ENCODE results near the gene CDC20B. TPM values are rescaled to one million over a fixed set of nuclear protein-coding genes. Genes with fewer than 3 reads are reported as not detected.

The CDC20B gene
- total RNA-seq, 6 donors from 2014 or later: 0.09 to 5.5 (median 1.5) TPM

DNA sequence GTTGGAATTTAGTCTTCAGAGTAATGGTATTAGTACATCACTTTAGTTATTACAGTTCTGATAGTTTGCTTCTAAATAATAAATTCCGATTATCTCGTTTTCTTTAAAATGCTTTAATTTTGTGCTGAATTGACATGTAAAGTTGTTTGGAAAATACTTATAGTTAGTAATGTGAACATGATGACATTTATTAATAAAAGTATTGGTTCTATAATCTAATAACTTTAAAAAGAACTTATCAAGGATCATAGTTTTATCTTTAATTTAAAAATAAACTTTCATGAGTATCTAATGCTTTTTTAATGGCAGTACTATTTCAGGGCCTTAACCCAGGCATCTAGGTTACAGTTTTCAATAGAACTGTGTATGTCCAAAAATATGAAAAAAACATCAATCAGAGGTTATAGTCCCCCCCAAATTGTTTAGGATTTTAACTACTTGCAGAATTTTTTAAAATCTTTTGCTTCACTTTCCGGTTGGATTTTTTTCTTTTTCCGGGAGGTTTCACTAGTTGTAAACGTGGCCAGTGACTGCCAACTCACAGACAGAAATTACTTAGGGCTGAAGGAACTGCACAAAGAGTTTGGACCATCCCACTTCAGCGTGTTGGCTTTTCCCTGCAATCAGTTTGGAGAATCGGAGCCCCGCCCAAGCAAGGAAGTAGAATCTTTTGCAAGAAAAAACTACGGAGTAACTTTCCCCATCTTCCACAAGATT is 12.3 kb downstream of the CDC20B start:
- no peaks in the 10 kb centered on the region for H3K27me3 ChIP-seq
- no peaks in the 10 kb centered on the region for H3K36me3 ChIP-seq
- DNase-seq (peak in 1 of 2 donors; percentile 25), ATAC-seq (ENCODE audit: low FRiP score in 2 of 2) (peak in 1 of 2 donors; percentile 90)
- WGBS, 2 donors: 13 to 14% methylated on average over 9 of the region's 9 CpGs
- H3K9me3 ChIP-seq: no peaks in the 10 kb centered on the region
- H3K27ac ChIP-seq: peak overlapping the region in 2 of 4 donors; percentile 4 to 17
- H3K4me1 ChIP-seq: peaks cover 0 to 10% (median 0%) of the 10 kb centered on the region in 4 donors
- TF ChIP-seq, protein P1, sequence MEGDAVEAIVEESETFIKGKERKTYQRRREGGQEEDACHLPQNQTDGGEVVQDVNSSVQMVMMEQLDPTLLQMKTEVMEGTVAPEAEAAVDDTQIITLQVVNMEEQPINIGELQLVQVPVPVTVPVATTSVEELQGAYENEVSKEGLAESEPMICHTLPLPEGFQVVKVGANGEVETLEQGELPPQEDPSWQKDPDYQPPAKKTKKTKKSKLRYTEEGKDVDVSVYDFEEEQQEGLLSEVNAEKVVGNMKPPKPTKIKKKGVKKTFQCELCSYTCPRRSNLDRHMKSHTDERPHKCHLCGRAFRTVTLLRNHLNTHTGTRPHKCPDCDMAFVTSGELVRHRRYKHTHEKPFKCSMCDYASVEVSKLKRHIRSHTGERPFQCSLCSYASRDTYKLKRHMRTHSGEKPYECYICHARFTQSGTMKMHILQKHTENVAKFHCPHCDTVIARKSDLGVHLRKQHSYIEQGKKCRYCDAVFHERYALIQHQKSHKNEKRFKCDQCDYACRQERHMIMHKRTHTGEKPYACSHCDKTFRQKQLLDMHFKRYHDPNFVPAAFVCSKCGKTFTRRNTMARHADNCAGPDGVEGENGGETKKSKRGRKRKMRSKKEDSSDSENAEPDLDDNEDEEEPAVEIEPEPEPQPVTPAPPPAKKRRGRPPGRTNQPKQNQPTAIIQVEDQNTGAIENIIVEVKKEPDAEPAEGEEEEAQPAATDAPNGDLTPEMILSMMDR (IDR thresholded peaks at IDR 0.05): no peak
- no peak for TF ChIP-seq EP300 (IDR thresholded peaks at IDR 0.05)
- TF ChIP-seq POLR2A (IDR thresholded peaks at IDR 0.05): no peak
- TF ChIP-seq POLR2AphosphoS5 (IDR thresholded peaks at IDR 0.05): no peak
- peak overlapping the region in 3 of 4 donors; percentile 19 to 48 (median 43) for H3K4me3 ChIP-seq

DNA sequence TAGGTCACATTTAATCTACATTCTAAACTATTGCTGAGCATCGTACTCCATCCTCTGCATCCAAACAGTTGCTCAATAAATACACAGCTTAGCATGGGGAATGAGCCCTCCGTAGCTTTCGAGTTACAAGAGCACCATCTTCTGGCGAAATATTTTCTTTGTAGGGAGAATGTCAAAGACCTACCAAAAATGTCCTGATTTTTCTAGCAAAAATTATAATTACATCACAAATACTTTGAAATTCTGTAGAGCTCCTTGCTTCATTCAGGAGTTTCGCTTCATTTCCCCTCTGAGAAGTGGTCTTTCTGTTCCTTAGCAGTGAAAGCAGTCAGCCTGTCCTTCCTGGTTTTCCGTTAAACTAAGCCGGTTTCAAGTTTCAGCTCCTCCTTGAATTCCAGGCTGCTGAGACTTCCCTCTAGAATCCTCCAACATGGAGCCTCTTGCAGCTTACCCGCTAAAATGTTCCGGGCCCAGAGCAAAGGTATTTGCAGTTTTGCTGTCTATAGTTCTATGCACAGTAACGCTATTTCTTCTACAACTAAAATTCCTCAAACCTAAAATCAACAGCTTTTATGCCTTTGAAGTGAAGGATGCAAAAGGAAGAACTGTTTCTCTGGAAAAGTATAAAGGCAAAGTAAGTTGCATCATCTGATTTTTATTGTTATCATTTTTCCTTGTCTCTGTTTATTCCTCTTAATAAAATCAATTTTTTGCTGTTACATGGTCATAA is 13.0 kb downstream of the CDC20B start, which contains the start of gene GPX8:
TSS of gene GPX8 (plus strand) at position 409 of the 730 bp plus-strand sequence. CDS start at position 431, 22 bp downstream.
- H3K36me3 ChIP-seq: no peaks in the 10 kb centered on the region
- H3K4me3 ChIP-seq: peak within 1 kb of the TSS in 3 of 4 donors; percentile 19 to 48 (median 43)
- no peaks in the 10 kb centered on the region for H3K9me3 ChIP-seq
- TF ChIP-seq, protein P1 (IDR thresholded peaks at IDR 0.05): peak in 4 of 6 experiments; percentile 32 to 47 (median 41)
- TF ChIP-seq POLR2AphosphoS5 (IDR thresholded peaks at IDR 0.05) (no peak), EP300 (IDR thresholded peaks at IDR 0.05) (no peak), POLR2A (IDR thresholded peaks at IDR 0.05) (no peak)
- peak within 1 kb of the TSS in 3 of 4 donors; percentile 4 to 52 (median 36) for H3K27ac ChIP-seq
- DNase-seq: no peak
- peak; percentile 62 to 91 for ATAC-seq (ENCODE audit: low FRiP score in 2 of 2)
- H3K4me1 ChIP-seq: peaks cover 0 to 10% (median 0%) of the 10 kb centered on the region in 4 donors
- H3K27me3 ChIP-seq: no peaks in the 10 kb centered on the region
- 3 to 7% methylated on average over 10 of the region's 10 CpGs for WGBS, 2 donors

DNA sequence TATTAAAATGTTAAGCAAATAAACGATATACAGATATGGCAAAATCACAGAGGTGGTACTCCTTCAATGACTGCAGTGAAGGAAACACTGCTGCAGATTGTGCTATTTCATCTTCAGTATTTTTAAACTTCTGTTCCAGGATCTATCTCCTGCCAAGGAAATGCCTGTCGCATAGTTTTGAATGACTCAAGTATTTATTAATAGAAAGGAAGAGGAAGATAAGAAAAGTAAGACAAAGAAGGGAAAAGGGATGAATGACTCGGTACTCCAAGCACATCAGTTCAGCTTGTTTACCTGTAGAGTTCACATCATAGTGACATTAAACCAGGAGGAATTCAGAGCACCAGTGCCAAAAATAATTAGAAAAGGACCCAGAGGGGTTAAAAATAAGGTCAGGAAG is 18.1 kb downstream of the CDC20B start:
- WGBS, 2 donors: 25 to 29% methylated on average over 3 of the region's 3 CpGs
- Histone ChIP-seq H3K27ac (no peak overlapping the region), H3K27me3 (no peaks in the 10 kb centered on the region), H3K9me3 (no peaks in the 10 kb centered on the region), H3K4me1 (peaks cover 0 to 11% (median 0%) of the 10 kb centered on the region in 4 donors), H3K36me3 (no peaks in the 10 kb centered on the region), H3K4me3 (no peak overlapping the region)
- no peak for DNase-seq
- ATAC-seq (ENCODE audit: low FRiP score in 2 of 2): no peak
- TF ChIP-seq, protein P1 (IDR thresholded peaks at IDR 0.05): no peak
- no peak for TF ChIP-seq EP300 (IDR thresholded peaks at IDR 0.05)
- no peak for TF ChIP-seq POLR2AphosphoS5 (IDR thresholded peaks at IDR 0.05)
- no peak for TF ChIP-seq POLR2A (IDR thresholded peaks at IDR 0.05)

DNA sequence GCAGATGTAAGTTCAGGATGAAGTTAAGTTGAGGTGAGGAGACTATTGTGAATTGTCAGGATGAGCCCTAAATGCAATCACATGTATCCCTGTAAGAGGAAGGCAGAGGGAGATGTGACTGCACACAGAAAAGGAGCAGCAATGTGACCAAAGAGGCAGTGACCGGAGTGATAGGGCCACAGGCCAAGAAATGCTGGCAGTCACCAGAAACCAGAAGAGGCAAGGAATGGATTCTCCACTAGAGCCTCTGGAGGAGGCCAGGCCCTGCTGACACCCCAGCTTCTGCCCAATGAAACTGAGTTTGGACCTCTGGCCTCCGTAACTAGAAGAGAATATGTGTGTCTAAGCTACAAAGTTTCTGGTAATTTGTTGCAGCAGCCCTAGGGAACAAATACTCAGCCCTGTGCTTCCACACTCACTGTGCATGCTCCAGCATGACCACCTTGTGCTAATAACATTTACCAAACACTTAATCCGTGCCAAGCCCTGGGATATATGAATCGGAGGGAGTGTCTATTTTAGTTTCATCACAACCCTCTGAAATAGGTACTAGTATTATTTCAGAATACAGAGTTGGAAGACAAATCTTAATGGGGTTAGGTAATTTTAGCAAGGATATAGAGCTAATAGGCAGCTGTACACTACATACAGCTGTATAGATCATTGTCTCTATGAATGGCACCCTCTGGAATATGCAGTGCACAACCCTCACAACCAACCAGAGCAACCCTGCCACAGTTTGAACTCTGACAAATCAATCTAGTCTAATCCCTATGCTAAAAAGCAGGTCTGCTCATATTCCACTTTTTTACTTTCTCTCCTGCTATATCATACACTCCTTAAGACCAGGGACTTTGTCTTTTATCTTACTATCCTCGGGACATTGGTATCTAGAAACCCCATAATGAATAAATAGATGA is 20.8 kb downstream of the CDC20B start:
- no peak for ATAC-seq (ENCODE audit: low FRiP score in 2 of 2)
- WGBS, 2 donors: 54 to 59% methylated on average over 5 of the region's 5 CpGs

More for the DNA sequence above, 20.8 kb downstream of the CDC20B start:
- H3K27ac ChIP-seq: no peak overlapping the region
- no peaks in the 10 kb centered on the region for H3K9me3 ChIP-seq
- TF ChIP-seq, protein P1 (IDR thresholded peaks at IDR 0.05): no peak
- TF ChIP-seq POLR2AphosphoS5 (IDR thresholded peaks at IDR 0.05) (no peak), POLR2A (IDR thresholded peaks at IDR 0.05) (no peak), EP300 (IDR thresholded peaks at IDR 0.05) (no peak)
- H3K4me3 ChIP-seq: no peak overlapping the region
- peaks cover 0 to 5% (median 0%) of the 10 kb centered on the region in 4 donors for H3K4me1 ChIP-seq
- H3K36me3 ChIP-seq: no peaks in the 10 kb centered on the region
- no peak for DNase-seq
- H3K27me3 ChIP-seq: no peaks in the 10 kb centered on the region

All from upper lobe of left lung (tissue), 6 donors.